ENCODE data around the gene GMDS. TPM values are rescaled to one million over a fixed set of nuclear protein-coding genes. Genes with fewer than 3 reads are reported as not detected.

The GMDS gene
- total RNA-seq, 2 experiments from 2014 or later, result 29.2 to 34.3 TPM

DNA sequence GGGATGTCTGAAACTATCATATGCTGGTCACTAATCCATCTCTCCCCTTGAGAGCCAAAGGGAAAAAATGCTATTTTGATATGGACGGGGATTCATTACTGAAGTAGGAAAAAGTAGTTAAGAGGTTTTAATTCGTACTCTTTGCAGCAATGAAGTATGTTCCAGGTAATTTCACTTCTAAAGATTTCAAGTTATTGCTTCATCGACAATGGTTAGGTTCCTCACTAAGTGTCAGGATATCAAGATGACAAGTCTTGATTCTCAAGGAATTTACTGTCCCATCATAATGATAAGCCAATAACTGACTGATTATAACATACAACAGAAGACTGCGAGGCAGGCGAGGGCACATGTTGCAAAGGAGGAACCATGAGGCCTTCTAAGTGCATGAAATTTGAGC is 57.0 kb downstream of the GMDS start:
- no peak overlapping the region for H3K27ac Mint-ChIP-seq
- POLR2A ChIA-PET, result no interaction called here
- no peaks in the 10 kb centered on the region for H3K9me3 Mint-ChIP-seq
- no peak overlapping the region for H3K4me3 Mint-ChIP-seq
- DNase-seq (no peak), ATAC-seq (ENCODE audit: low read depth) (no peak)
- peaks cover 10% of the 10 kb centered on the region for H3K36me3 Mint-ChIP-seq
- no peaks in the 10 kb centered on the region for H3K27me3 Mint-ChIP-seq
- H3K4me1 Mint-ChIP-seq, result peaks cover 6% of the 10 kb centered on the region

DNA sequence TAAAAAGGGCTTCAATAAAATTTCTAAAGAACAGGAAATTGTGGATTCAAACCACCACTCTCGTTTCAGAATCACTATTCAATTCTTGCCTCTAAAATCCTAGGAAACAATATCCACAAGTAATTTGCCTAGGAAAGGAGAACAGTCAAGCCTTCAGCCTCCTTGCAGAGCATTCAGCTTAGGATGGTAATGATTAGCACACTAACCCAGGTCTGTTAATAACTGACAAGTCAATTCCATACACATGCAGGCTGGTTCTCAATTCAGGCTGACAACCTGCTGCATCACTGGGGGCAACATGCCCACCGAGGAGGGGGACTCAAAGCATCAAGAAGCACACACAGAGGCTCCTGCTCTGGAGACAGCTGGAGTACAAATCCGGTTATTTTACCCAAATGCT is 57.6 kb downstream of the GMDS start:
- Mint-ChIP-seq H3K4me3 (no peak overlapping the region), H3K4me1 (peaks cover 6% of the 10 kb centered on the region), H3K36me3 (peaks cover 10% of the 10 kb centered on the region), H3K27me3 (no peaks in the 10 kb centered on the region), H3K27ac (no peak overlapping the region), H3K9me3 (no peaks in the 10 kb centered on the region)
- POLR2A ChIA-PET, result no interaction called here
- DNase-seq (no peak), ATAC-seq (ENCODE audit: low read depth) (no peak)

DNA sequence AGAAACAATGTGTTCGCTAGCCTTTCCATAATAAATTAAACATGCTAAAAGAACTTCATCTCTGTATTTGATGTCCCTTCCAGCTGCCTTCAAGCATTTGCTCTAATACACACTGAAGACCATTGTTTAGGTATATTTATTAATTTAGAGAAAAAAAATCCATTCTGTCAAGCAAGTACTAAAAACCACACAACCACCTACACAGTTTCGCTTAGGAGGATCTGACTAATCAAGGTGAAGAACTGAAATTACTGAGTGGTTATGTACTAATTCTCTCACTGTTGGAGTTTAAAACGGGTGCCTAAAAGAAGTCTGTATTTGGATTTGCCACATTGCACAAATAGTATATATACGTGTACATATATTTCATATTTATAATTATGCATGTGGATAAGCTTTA is 58.9 kb downstream of the GMDS start:
- Mint-ChIP-seq H3K4me1 (peaks cover 7% of the 10 kb centered on the region), H3K36me3 (peaks cover 5% of the 10 kb centered on the region), H3K27ac (no peak overlapping the region), H3K27me3 (no peaks in the 10 kb centered on the region), H3K4me3 (no peak overlapping the region), H3K9me3 (peaks cover 1% of the 10 kb centered on the region)
- DNase-seq (no peak), ATAC-seq (ENCODE audit: low read depth) (no peak)
- POLR2A ChIA-PET, result no interaction called here

DNA sequence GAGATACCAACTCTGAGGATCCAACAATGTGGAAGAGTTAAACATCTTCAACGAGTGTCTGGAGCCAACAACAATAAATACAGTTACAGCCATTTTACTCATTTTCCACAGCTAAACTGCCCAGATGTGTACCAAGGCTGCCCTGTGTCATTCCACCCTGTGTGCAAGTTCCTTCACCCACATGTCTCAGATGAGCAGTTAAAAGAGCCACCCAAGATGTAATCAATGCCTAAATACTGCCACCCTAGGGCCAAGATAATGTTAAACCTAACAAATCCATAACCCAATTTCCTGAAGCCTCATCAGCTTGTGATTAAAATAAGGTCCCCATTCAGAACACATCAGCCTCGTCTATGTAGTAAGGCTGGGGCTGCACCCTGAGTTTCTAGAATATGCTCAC is 59.9 kb downstream of the GMDS start:
- H3K9me3 Mint-ChIP-seq, result peaks cover 1% of the 10 kb centered on the region
- DNase-seq (no peak), ATAC-seq (ENCODE audit: low read depth) (no peak)
- no peaks in the 10 kb centered on the region for H3K27me3 Mint-ChIP-seq
- no peak overlapping the region for H3K4me3 Mint-ChIP-seq
- H3K27ac Mint-ChIP-seq, result no peak overlapping the region
- peaks cover 7% of the 10 kb centered on the region for H3K36me3 Mint-ChIP-seq
- H3K4me1 Mint-ChIP-seq, result peaks cover 9% of the 10 kb centered on the region
- POLR2A ChIA-PET, result no interaction called here

DNA sequence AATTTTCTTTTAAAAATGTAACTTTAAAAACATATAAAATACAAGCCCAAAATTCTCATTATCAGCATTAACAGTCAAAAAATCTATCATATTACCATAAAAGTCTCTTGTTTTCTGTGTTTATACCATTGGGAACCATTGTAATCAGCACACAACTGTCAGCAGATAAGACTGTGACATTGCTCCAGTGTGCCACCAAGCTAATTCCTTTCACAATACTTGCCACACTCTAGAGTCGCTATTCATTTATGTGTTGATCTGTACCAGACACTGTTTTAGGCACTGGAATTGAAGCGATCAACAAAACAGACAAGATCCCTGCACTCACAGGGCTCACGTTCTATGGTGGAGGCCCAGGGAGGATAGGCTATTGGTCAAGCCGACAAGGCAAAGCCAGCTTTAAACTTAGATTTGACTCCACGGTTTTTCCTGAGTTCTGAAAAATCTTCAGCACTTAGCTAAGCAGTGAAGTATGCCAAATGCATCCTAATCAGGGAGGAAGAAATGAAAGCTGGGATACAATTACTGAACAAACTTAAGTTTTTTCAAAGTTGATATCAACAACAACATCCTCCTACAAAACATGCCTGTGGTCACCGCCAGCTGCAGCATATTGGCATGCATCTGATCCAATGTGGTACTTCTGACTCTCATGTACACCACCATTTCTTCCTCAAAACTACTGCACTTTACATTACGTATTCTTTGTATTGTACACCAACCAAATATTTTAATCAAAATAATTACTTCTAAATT is 60.5 kb downstream of the GMDS start:
- POLR2A ChIA-PET, result no interaction called here
- peaks cover 7% of the 10 kb centered on the region for H3K36me3 Mint-ChIP-seq
- ATAC-seq (ENCODE audit: low read depth) (no peak), DNase-seq (no peak)
- H3K9me3 Mint-ChIP-seq, result peaks cover 1% of the 10 kb centered on the region
- H3K27me3 Mint-ChIP-seq, result no peaks in the 10 kb centered on the region
- H3K4me1 Mint-ChIP-seq, result peaks cover 10% of the 10 kb centered on the region
- no peak overlapping the region for H3K4me3 Mint-ChIP-seq
- no peak overlapping the region for H3K27ac Mint-ChIP-seq

DNA sequence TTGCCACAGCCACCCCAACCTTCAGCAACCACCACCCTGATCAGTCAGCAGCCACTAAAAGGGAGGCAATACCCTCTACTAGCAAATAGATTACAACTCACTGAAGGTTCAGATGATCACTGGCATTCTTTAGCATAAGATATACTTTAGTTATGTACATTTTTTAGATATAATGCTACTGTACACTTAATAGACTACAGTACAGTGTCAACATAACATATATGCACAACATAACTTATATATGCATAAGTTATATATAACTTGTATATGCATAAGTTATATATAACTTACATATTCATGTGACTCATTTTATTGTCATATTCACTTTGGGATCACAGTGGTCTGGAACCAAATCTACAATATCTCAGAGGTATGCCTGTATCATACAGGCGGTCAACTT is 61.7 kb downstream of the GMDS start:
- no peaks in the 10 kb centered on the region for H3K27me3 Mint-ChIP-seq

DNA sequence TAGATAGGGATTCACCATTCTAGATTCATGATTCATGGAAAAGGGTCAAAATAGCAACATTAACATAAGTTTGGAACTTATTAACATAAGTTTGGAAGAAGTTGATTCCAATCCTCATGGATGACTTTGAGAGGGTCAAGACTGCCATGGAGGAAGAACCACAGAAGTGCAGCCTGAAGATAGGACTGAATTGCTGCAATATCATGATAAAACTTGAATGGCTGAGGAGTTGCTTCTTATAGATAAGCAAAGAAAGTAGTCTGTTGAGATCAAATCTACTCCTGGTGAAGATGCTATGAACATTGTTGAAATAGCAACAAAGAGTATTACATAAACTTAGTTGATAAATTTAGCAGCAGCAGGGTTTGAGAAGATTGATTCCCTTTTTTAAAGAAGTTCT is 62.2 kb downstream of the GMDS start:
- H3K4me3 Mint-ChIP-seq, result no peak overlapping the region
- no peak overlapping the region for H3K27ac Mint-ChIP-seq
- DNase-seq (no peak), ATAC-seq (ENCODE audit: low read depth) (no peak)
- H3K36me3 Mint-ChIP-seq, result peaks cover 6% of the 10 kb centered on the region
- no peaks in the 10 kb centered on the region for H3K27me3 Mint-ChIP-seq
- peaks cover 10% of the 10 kb centered on the region for H3K4me1 Mint-ChIP-seq
- POLR2A ChIA-PET, result no interaction called here
- peaks cover 7% of the 10 kb centered on the region for H3K9me3 Mint-ChIP-seq

More for the DNA sequence above, 61.7 kb downstream of the GMDS start:
- POLR2A ChIA-PET, result no interaction called here
- peaks cover 4% of the 10 kb centered on the region for H3K9me3 Mint-ChIP-seq
- no peak overlapping the region for H3K4me3 Mint-ChIP-seq
- DNase-seq, result no peak
- ATAC-seq (ENCODE audit: low read depth), result no peak
- H3K27ac Mint-ChIP-seq, result no peak overlapping the region
- peaks cover 6% of the 10 kb centered on the region for H3K36me3 Mint-ChIP-seq
- peaks cover 13% of the 10 kb centered on the region for H3K4me1 Mint-ChIP-seq

DNA sequence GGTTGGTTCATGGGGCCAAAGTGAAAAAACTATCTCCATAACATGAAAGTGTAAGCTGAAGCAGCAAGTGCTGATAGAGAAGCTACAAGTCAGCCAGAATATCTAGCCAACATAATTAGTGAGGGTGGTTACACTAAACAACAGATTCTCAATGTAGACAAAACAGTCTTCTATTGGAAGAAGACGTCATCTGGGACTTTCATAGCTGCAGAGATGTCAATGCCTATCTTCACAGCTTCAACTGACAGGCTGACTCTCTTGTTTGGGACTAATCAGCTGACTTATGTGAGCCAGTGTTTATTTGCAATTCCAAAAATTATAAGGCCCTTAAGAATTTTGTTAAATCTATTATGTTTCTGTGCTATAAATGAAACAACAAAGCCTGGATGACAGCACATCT is 63.2 kb downstream of the GMDS start:
- POLR2A ChIA-PET, result no interaction called here
- DNase-seq (no peak), ATAC-seq (ENCODE audit: low read depth) (no peak)
- Mint-ChIP-seq H3K4me3 (no peak overlapping the region), H3K27ac (no peak overlapping the region), H3K9me3 (peaks cover 16% of the 10 kb centered on the region), H3K4me1 (peaks cover 7% of the 10 kb centered on the region), H3K27me3 (no peaks in the 10 kb centered on the region), H3K36me3 (peaks cover 12% of the 10 kb centered on the region)

DNA sequence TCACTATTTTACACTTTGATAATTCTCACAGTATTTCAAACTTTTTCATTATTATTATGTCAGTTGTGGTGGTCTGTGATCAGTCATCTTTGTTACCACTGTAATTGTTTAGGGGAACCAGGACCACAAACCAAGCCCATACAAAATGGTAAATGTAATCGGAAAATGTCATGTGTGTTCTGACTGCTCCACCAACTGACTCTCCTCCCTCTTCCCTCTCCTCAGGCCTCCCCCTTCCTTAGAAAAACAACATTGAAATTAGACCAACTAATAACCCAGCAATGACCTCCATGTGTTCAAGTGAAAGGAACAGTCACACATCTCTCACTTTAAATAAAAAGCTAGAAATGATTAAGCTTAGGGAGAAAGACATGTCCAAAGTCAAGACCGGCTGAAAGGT is 63.8 kb downstream of the GMDS start:
- H3K4me1 Mint-ChIP-seq, result peaks cover 7% of the 10 kb centered on the region
- POLR2A ChIA-PET, result no interaction called here

DNA sequence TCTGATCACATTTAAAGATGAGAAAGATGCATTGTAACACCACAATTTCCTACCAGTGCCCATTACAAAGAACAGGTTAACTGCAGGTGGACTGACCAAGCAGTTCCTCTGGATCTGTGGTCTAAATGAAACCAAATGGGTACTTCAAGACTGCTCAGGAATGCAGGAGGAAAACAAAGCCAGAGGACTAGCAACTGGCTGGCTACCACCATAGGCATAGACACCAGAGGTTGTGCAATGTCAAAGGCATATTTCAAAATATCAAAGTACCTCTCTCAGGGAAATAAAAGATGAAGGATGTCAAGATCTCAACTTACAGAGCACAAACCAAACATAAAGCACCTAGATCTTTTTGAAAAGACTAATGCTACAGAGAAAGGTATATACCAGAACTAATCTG is 65.5 kb downstream of the GMDS start:
- ATAC-seq (ENCODE audit: low read depth), result no peak
- POLR2A ChIA-PET, result no interaction called here
- Mint-ChIP-seq H3K4me1 (peaks cover 7% of the 10 kb centered on the region), H3K36me3 (peaks cover 13% of the 10 kb centered on the region), H3K4me3 (no peak overlapping the region), H3K27me3 (no peaks in the 10 kb centered on the region), H3K27ac (no peak overlapping the region), H3K9me3 (peaks cover 16% of the 10 kb centered on the region)
- DNase-seq, result no peak

More for the DNA sequence above, 63.8 kb downstream of the GMDS start:
- no peak overlapping the region for H3K4me3 Mint-ChIP-seq
- DNase-seq (no peak), ATAC-seq (ENCODE audit: low read depth) (no peak)
- peaks cover 16% of the 10 kb centered on the region for H3K36me3 Mint-ChIP-seq
- H3K9me3 Mint-ChIP-seq, result peaks cover 16% of the 10 kb centered on the region
- H3K27ac Mint-ChIP-seq, result no peak overlapping the region
- no peaks in the 10 kb centered on the region for H3K27me3 Mint-ChIP-seq

DNA sequence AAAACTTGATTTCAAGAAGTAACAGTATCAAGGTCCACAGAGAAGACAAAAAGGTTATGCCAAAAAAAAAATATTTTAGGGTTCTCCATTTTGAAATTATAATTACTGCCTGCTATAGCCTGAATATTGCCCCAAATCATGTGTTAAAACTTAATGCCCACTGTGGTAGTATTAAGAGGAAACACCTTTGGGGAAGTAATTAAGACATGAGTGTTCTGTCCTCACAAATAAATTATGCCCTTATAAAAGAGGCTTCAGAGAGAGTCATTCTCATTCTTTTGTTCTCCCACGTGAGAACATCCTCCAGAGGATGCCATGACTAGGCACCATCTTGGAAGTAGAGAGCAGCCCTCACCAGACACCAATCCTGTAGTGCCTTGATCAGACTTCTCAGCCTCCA is 66.2 kb downstream of the GMDS start:
- no peak overlapping the region for H3K27ac Mint-ChIP-seq
- peaks cover 7% of the 10 kb centered on the region for H3K4me1 Mint-ChIP-seq
- no peak overlapping the region for H3K4me3 Mint-ChIP-seq
- POLR2A ChIA-PET, result no interaction called here
- peaks cover 16% of the 10 kb centered on the region for H3K9me3 Mint-ChIP-seq
- peaks cover 13% of the 10 kb centered on the region for H3K36me3 Mint-ChIP-seq
- ATAC-seq (ENCODE audit: low read depth), result no peak
- no peak for DNase-seq
- H3K27me3 Mint-ChIP-seq, result no peaks in the 10 kb centered on the region

DNA sequence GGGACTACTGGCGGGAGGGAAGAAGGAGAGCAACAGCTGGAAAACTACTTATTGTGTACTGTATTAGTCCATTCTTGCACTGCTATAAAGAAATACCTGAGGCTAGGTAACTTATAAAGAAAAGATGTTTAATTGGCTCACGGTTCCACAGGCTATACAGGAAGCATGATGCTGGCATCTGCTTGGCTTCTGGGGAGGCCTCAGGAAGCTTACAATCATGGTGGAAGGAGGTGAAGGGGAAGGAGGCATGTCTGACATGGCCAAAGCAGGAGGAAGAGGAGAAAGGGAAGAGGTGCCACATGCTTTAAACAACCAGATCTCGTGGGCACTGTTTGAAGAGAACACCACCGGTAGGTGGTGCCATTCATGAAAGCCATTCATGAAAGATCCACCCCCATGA is 67.3 kb downstream of the GMDS start:
- H3K27ac Mint-ChIP-seq, result no peak overlapping the region
- no peaks in the 10 kb centered on the region for H3K27me3 Mint-ChIP-seq
- H3K4me1 Mint-ChIP-seq, result peaks cover 7% of the 10 kb centered on the region
- DNase-seq (no peak), ATAC-seq (ENCODE audit: low read depth) (no peak)
- H3K36me3 Mint-ChIP-seq, result peaks cover 13% of the 10 kb centered on the region
- peaks cover 17% of the 10 kb centered on the region for H3K9me3 Mint-ChIP-seq
- POLR2A ChIA-PET, result no interaction called here
- H3K4me3 Mint-ChIP-seq, result no peak overlapping the region

DNA sequence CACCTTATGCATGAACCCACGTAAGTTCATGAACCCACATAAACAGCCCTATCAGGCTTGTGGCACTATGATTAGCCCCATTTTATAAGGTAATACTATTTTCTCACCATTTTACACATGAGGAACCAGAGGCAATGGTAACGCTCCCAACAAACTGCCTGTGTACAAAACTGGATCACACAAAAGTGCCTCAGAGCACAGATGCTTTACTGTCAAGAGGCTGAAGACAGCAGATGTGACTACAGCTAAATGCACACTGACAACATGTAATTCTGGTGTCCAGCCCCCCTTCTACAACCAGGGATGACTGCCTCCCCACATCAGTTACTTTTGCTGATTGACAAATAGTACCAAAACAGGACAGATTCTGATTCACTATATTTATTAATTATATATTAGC is 69.6 kb downstream of the GMDS start:
- Mint-ChIP-seq H3K4me3 (no peak overlapping the region), H3K27me3 (no peaks in the 10 kb centered on the region), H3K9me3 (peaks cover 16% of the 10 kb centered on the region), H3K4me1 (peaks cover 3% of the 10 kb centered on the region), H3K27ac (no peak overlapping the region), H3K36me3 (peaks cover 10% of the 10 kb centered on the region)
- DNase-seq, result no peak
- no peak for ATAC-seq (ENCODE audit: low read depth)
- POLR2A ChIA-PET, result no interaction called here

DNA sequence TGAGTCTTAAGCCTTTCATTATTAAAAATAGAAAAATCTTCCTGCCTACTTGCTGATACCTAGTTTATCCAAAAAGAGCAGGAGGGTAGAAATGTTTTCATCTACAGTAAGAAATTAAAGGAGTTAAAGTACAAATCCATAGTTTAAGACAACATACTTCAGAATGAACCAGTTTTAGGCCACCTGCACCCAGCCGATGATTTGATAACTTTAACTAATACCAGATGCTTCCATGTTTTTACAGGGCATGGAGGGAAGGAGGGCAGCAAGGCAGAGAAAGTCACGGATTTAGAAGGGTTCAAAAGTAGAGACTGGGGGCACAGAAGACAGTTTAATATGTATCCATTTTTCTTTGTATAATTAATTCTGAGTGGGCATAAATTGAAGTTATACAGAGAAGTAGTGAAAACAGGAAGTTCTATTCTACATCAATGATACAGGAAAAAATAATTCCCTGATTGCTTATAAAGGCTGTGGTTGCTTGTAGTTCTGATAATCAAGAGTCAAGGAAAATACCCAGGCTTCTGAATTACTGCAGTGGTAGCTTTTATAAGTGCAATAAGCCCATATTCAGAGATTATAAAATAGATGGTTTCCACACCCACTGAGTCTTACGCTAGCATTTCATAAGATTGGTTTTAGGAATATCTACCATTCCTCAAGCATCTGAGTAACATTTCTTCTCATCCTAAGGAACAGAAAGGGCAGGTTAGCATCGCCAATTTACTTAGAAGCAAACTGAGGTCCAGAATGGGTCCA is 72.0 kb downstream of the GMDS start:
- Mint-ChIP-seq H3K4me1 (no peaks in the 10 kb centered on the region), H3K9me3 (peaks cover 11% of the 10 kb centered on the region), H3K27ac (no peak overlapping the region), H3K36me3 (peaks cover 10% of the 10 kb centered on the region), H3K4me3 (no peak overlapping the region), H3K27me3 (no peaks in the 10 kb centered on the region)
- ATAC-seq (ENCODE audit: low read depth) (no peak), DNase-seq (no peak)
- POLR2A ChIA-PET, result no interaction called here

Data from activated naive CD8-positive, alpha-beta T cell treated with anti-CD3 and anti-CD28 coated beads, Interleukin-2, amount 10 ng/mL, durations not matched to agents 7 days and 5 days (primary cell).